Neural progenitor cell (in vitro differentiated cells): ENCODE results near the gene NME5. TPM values are rescaled to one million over a fixed set of nuclear protein-coding genes. Genes with fewer than 3 reads are reported as not detected.
A peak's percentile ranks its signal among the peaks of the same experiment; 100 is the strongest.
"Not testable (repeated sequence)": the region's sequence is repeated elsewhere in the genome, so short reads cannot be mapped to it uniquely, and the experiment has no call there.

Experiments used
- DNase-seq: peaks from one replicate; pipeline ENCODE4 v3.0.0-alpha.2; 2016; ENCODE audit warnings: low spot score
- H2AFZ ChIP-seq: fragments of 200-600 bp; sonication (generic); replicated peaks from 2 replicates; pipeline ENCODE4 v1.6.1; 2016; ENCODE audit warnings: antibody characterized with exemption
- H3F3A ChIP-seq: fragments of 200-600 bp; sonication (generic); 2 replicates; pipeline ENCODE4 v1.6.1; 2016; ENCODE audit warnings: antibody characterized with exemption, low read depth
- H3K27ac ChIP-seq: fragments of 200-600 bp; sonication (generic); 2 replicates; pipeline ENCODE4 v1.5.1; 2016; ENCODE audit warnings: mild to moderate bottlenecking
- H3K27me3 ChIP-seq: fragments of 200-600 bp; sonication (generic); 2 replicates; pipeline ENCODE4 v1.6.1; 2016; ENCODE audit warnings: mild to moderate bottlenecking, moderate library complexity
- H3K36me3 ChIP-seq: fragments of 200-600 bp; sonication (generic); 2 replicates; pipeline ENCODE4 v1.5.1; 2016
- H3K4me1 ChIP-seq: fragments of 200-600 bp; sonication (generic); 2 replicates; pipeline ENCODE4 v1.6.1; 2016; ENCODE audit warnings: mixed run types
- H3K4me2 ChIP-seq: fragments of 200-600 bp; sonication (generic); 2 replicates; pipeline ENCODE4 v1.6.1; 2016
- H3K4me3 ChIP-seq: fragments of 200-600 bp; sonication (generic); 2 replicates; pipeline ENCODE4 v1.5.1; 2016
- H3K79me2 ChIP-seq: fragments of 200-600 bp; sonication (generic); 2 replicates; pipeline ENCODE4 v1.6.1; 2016; ENCODE audit warnings: low read depth
- H3K9ac ChIP-seq: fragments of 200-600 bp; sonication (generic); 2 replicates; pipeline ENCODE4 v1.6.1; 2016
- H3K9me3 ChIP-seq: fragments of 200-600 bp; sonication (generic); 2 replicates; pipeline ENCODE4 v1.5.1; 2016; ENCODE audit warnings: low read depth
- H4K20me1 ChIP-seq: fragments of 200-600 bp; sonication (generic); 2 replicates; pipeline ENCODE4 v1.6.1; 2016; ENCODE audit warnings: low read depth
- H3K27ac Mint-ChIP-seq: 3 replicates; pipeline ENCODE4 v1.8.0; 2021; ENCODE audit warnings: mixed read lengths
- H3K27me3 Mint-ChIP-seq: 2 replicates; pipeline ENCODE4 v1.8.0; 2022; ENCODE audit warnings: low read depth, mild to moderate bottlenecking, inconsistent platforms, moderate library complexity, mixed read lengths; ENCODE audit not compliant: insufficient read depth
- H3K36me3 Mint-ChIP-seq: 3 replicates; pipeline ENCODE4 v1.8.0; 2021; ENCODE audit warnings: mixed read lengths
- H3K4me1 Mint-ChIP-seq: 3 replicates; pipeline ENCODE4 v1.8.0; 2021; ENCODE audit warnings: mixed read lengths
- H3K4me3 Mint-ChIP-seq: 3 replicates; pipeline ENCODE4 v1.8.0; 2021; ENCODE audit warnings: mild to moderate bottlenecking, moderate library complexity, mixed read lengths
- H3K9me3 Mint-ChIP-seq: 3 replicates; pipeline ENCODE4 v1.8.0; 2020; ENCODE audit warnings: mixed read lengths
- EZH2 ChIP-seq: fragments of 200-600 bp; sonication (generic); IDR thresholded peaks from 2 replicates; pipeline ENCODE4 v1.6.1; 2017; ENCODE audit warnings: antibody characterized with exemption, mild to moderate bottlenecking, moderate library complexity
- EZH2phosphoT487 ChIP-seq: fragments of 200-600 bp; sonication (generic); IDR thresholded peaks from 2 replicates; pipeline ENCODE4 v1.6.1; 2017; ENCODE audit warnings: antibody characterized with exemption
- total RNA-seq: library from RNA; depleted of rRNA; stranded (reverse); fragments of >200 nt; gene quantifications from 2 replicates; pipeline ENCODE4 v1.2.3, GENCODE V29; 2015; ENCODE audit warnings: low replicate concordance
- TF ChIP-seq, protein P1 (sequence below): fragments of 200-600 bp; sonication (generic); IDR thresholded peaks from 2 replicates; pipeline ENCODE4 v1.5.1; 2017; ENCODE audit warnings: antibody characterized with exemption, mild to moderate bottlenecking

Gene NME5
- total RNA-seq, 1 donor from 2014 or later = 8.0 TPM

DNA sequence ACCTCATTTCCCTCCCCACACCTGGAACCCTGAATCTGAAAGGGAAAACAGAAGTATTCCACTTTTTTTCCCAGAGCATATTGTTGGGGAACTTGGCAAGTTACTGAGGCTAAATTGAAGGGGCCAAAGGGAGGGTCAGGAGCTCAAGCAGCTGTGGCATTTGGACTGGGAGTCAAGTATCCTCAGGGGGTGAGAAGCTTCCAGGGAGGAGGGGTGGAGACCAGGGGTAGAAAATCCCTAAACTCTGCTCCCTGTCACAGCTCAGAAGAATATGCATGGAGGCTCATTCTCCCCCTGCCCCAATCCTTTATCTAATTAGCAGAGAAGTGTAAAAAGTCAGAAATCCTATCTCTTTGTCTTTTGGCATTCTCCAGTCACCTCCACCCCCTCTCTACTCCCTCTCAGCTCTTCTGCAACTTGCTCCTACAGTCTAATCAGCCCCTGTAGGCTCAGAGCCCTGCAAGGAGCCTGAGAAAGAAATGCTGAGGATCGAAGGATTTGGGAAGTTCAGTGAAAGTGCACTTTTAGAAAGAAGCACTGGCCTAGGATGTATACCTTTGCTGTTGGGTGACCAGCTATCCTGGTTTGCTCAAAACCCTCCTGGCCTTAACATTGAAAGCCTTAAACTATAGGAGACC, 61.1 kb downstream of the NME5 start:
- Histone ChIP-seq H3K4me1 (peaks cover 29% of the 10 kb centered on the region), H3K4me3 (no peak overlapping the region), H3K9me3 (no peaks in the 10 kb centered on the region), H2AFZ (peak overlapping the region; percentile 10), H3K27ac (peak overlapping the region; percentile 64), H3F3A (peaks cover 39% of the 10 kb centered on the region), H3K27me3 (no peaks in the 10 kb centered on the region), H4K20me1 (no peaks in the 10 kb centered on the region), H3K79me2 (no peaks in the 10 kb centered on the region), H3K9ac (no peak overlapping the region), H3K36me3 (no peaks in the 10 kb centered on the region), H3K4me2 (peak overlapping the region; percentile 58)
- Mint-ChIP-seq H3K4me3 (no peak overlapping the region), H3K27ac (peak overlapping the region; percentile 57), H3K9me3 (no peaks in the 10 kb centered on the region), H3K4me1 (peaks cover 12% of the 10 kb centered on the region), H3K36me3 (no peaks in the 10 kb centered on the region), H3K27me3 (no peaks in the 10 kb centered on the region)
- peak; percentile 39 for DNase-seq
- TF ChIP-seq, protein P1, sequence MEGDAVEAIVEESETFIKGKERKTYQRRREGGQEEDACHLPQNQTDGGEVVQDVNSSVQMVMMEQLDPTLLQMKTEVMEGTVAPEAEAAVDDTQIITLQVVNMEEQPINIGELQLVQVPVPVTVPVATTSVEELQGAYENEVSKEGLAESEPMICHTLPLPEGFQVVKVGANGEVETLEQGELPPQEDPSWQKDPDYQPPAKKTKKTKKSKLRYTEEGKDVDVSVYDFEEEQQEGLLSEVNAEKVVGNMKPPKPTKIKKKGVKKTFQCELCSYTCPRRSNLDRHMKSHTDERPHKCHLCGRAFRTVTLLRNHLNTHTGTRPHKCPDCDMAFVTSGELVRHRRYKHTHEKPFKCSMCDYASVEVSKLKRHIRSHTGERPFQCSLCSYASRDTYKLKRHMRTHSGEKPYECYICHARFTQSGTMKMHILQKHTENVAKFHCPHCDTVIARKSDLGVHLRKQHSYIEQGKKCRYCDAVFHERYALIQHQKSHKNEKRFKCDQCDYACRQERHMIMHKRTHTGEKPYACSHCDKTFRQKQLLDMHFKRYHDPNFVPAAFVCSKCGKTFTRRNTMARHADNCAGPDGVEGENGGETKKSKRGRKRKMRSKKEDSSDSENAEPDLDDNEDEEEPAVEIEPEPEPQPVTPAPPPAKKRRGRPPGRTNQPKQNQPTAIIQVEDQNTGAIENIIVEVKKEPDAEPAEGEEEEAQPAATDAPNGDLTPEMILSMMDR = no peak
- TF ChIP-seq EZH2 (no peak), EZH2phosphoT487 (no peak)

DNA sequence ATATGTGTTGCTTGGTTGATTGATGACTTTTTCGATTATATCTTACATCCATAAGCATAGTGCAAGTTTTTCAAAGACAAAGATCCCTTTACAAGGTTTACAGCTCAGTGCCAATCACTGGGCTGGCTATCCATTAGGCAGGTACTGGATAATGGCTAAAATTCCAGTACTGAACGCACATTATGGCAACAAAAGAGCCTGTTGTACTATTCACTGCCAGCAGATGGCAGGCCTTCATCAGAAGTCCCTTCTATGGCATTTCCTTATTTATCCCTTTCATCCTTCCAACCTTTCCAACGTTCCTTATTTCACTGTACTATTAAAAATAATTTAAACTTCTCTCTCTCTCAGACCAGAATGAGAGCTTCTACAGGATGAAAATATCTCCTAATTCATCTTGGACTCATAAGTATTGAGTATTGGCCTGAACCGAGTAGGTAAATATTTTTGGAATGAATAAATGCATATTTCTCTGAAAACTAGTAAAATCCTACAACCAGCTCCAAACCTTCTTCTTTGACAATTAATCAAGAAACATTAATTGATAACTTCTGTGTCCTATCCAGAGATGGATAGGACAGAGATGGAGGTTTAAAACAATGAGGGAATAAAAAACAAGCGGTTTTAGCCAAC, 62.0 kb downstream of the NME5 start:
- no peak overlapping the region for H3K27ac Mint-ChIP-seq
- no peak overlapping the region for H3K27ac ChIP-seq
- H3K4me1 ChIP-seq = peaks cover 29% of the 10 kb centered on the region
- peak overlapping the region; percentile 10 for H2AFZ ChIP-seq
- H3K9me3 Mint-ChIP-seq = no peaks in the 10 kb centered on the region
- no peaks in the 10 kb centered on the region for H4K20me1 ChIP-seq
- no peaks in the 10 kb centered on the region for H3K36me3 Mint-ChIP-seq
- H3K4me3 Mint-ChIP-seq = no peak overlapping the region
- H3K9me3 ChIP-seq = no peaks in the 10 kb centered on the region
- no peak for TF ChIP-seq EZH2
- TF ChIP-seq, protein P1 = peak; percentile 88
- no peaks in the 10 kb centered on the region for H3K79me2 ChIP-seq
- H3K36me3 ChIP-seq = no peaks in the 10 kb centered on the region
- peaks cover 12% of the 10 kb centered on the region for H3K4me1 Mint-ChIP-seq
- no peak overlapping the region for H3K9ac ChIP-seq
- no peaks in the 10 kb centered on the region for H3K27me3 ChIP-seq
- no peaks in the 10 kb centered on the region for H3K27me3 Mint-ChIP-seq
- peaks cover 39% of the 10 kb centered on the region for H3F3A ChIP-seq
- H3K4me2 ChIP-seq = peak overlapping the region; percentile 58
- peak; percentile 84 for DNase-seq
- no peak overlapping the region for H3K4me3 ChIP-seq

DNA sequence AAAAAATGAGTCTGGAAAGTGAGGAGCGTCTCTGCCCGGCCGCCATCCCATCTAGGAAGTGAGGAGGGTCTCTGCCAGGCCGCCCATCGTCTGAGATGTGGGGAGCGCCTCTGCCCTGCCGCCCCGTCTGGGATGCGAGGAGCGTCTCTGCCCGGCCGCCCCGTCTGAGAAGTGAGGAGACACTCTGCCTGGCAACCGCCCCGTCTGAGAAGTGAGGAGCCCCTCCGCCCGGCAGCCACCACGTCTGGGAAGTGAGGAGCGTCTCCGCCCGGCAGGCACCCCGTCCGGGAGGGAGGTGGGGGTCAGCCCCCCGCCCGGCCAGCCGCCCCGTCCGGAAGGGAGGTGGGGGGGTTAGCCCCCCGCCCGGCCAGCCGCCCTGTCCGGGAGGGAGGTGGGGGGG, 69.2 kb downstream of the NME5 start:
- not testable (repeated sequence) for H3F3A ChIP-seq, H3K27me3 ChIP-seq, H3K9ac ChIP-seq, H3K9me3 Mint-ChIP-seq, DNase-seq, H3K9me3 ChIP-seq, H3K4me3 ChIP-seq, H3K79me2 ChIP-seq, H3K36me3 ChIP-seq, H3K4me2 ChIP-seq, H3K27ac Mint-ChIP-seq, H3K4me3 Mint-ChIP-seq, H2AFZ ChIP-seq, H4K20me1 ChIP-seq, H3K4me1 ChIP-seq, H3K4me1 Mint-ChIP-seq, H3K27me3 Mint-ChIP-seq, H3K36me3 Mint-ChIP-seq, H3K27ac ChIP-seq
